GM12891 (cell line): Measurements from ENCODE around the gene C10orf67.
A peak's percentile ranks its signal among the peaks of the same experiment; 100 is the strongest.
"Not testable (repeated sequence)": the region's sequence is repeated elsewhere in the genome, so short reads cannot be mapped to it uniquely, and the experiment has no call there.

Experiments used
- DNase-seq: peaks from one replicate; pipeline ENCODE4 v3.0.0; 2011; ENCODE audit warnings: low spot score; ENCODE audit not compliant: insufficient read length
- FAIRE-seq: peaks from 2 replicates; lab custom pipeline; 2011; peaks lifted over from hg19 to GRCh38; lab: Jason Lieb, UNC
- PAX5 ChIP-seq: IDR thresholded peaks from 2 replicates; pipeline ENCODE4 v1.6.1; 2011; ENCODE audit warnings: low read length, moderate library complexity, mild to moderate bottlenecking; ENCODE audit not compliant: insufficient read depth, severe bottlenecking
- POLR2A ChIP-seq: IDR thresholded peaks from 2 replicates; pipeline ENCODE4 v1.6.1; 2011; ENCODE audit warnings: low read depth, low read length, control low read depth
- POLR2AphosphoS5 ChIP-seq: IDR thresholded peaks from 2 replicates; pipeline ENCODE4 v1.6.1; 2011; ENCODE audit warnings: low read depth, low read length, control low read depth
- POU2F2 ChIP-seq: IDR thresholded peaks from 2 replicates; pipeline ENCODE4 v1.6.1; 2011; ENCODE audit warnings: low read depth, mild to moderate bottlenecking, control low read depth, low read length, moderate library complexity
- SPI1 ChIP-seq: IDR thresholded peaks from 2 replicates; pipeline ENCODE4 v1.6.1; 2011; ENCODE audit warnings: low read depth, low read length, control low read depth
- TAF1 ChIP-seq: IDR thresholded peaks from 2 replicates; pipeline ENCODE4 v1.6.1; 2011; ENCODE audit warnings: low read depth, low read length, control low read depth

C10orf67 gene

GRCh38 chr10:23322082-23322481 lies 22.5 kb downstream of the C10orf67 start:
- no peak for DNase-seq
- TF ChIP-seq POU2F2, result no peak
- no peak for TF ChIP-seq SPI1
- TF ChIP-seq PAX5, result no peak
- TF ChIP-seq POLR2A, result no peak
- no peak for TF ChIP-seq TAF1
- no peak for TF ChIP-seq POLR2AphosphoS5
- FAIRE-seq, result no peak

- TF ChIP-seq PAX5, result no peak
- no peak for TF ChIP-seq POLR2AphosphoS5
- no peak for TF ChIP-seq TAF1
- no peak for TF ChIP-seq POLR2A
- no peak for TF ChIP-seq SPI1
- no peak for TF ChIP-seq POU2F2
- FAIRE-seq, result peak; percentile 47
These were observed 24.8 kb downstream of the C10orf67 start for GRCh38 chr10:23319835-23320234.

DNA sequence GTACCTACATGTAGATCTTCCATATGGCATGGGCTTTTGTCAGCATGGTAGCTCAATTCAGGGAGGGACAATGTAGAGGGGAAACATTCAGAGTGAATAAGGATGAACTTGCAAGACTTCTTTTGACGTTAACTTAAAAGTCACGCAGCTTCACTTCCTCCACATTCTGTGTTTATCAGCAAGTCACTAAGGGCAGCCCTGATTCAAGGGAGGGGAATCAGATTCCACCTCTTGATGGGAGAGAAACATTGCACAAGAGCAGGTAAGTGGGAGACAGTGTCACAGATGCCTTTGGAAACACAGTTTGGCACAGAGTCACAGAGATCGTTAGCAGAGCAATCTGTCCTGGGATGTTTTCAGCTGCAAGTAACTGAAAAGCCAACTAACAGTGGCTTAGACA lies 26.2 kb downstream of the C10orf67 start:
- no peak for TF ChIP-seq POU2F2
- no peak for FAIRE-seq
- DNase-seq, result no peak

More at GRCh38 chr10:23319835-23320234, 24.8 kb downstream of the C10orf67 start:
- DNase-seq, result no peak

GRCh38 chr10:23317416-23317815 lies 27.2 kb downstream of the C10orf67 start:
- DNase-seq (no peak), FAIRE-seq (no peak)
- TF ChIP-seq POLR2AphosphoS5 (no peak), SPI1 (no peak), POU2F2 (no peak), PAX5 (no peak), TAF1 (no peak), POLR2A (no peak)

GRCh38 chr10:23316406-23316805 lies 28.2 kb downstream of the C10orf67 start:
- no peak for FAIRE-seq
- no peak for DNase-seq
- TF ChIP-seq POLR2AphosphoS5, result no peak
- no peak for TF ChIP-seq POU2F2
- TF ChIP-seq SPI1, result no peak
- TF ChIP-seq PAX5, result no peak
- no peak for TF ChIP-seq POLR2A
- no peak for TF ChIP-seq TAF1

DNA sequence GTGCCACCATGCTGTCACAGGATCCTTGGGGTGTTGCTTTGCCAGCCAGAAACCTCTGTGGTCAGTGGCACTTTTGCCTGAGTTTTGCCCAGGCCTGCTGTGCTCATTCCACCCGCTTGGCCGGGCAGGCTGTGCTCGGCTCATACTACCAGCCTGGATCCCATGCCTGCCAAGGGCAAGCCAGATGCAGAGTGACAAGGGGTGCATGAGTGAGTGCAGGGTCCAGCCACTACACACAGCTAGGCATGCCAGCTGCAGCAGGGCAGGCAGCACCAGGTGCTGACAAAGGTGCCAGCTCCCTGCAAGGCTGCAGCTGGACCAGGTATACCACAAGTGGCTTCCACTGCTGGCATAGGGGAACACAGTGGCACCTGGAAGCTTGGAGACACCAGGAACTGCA lies 28.6 kb downstream of the C10orf67 start:
- FAIRE-seq (no peak), DNase-seq (no peak)
- TF ChIP-seq POLR2AphosphoS5 (no peak), PAX5 (no peak), POU2F2 (no peak), POLR2A (no peak), TAF1 (no peak)

DNA sequence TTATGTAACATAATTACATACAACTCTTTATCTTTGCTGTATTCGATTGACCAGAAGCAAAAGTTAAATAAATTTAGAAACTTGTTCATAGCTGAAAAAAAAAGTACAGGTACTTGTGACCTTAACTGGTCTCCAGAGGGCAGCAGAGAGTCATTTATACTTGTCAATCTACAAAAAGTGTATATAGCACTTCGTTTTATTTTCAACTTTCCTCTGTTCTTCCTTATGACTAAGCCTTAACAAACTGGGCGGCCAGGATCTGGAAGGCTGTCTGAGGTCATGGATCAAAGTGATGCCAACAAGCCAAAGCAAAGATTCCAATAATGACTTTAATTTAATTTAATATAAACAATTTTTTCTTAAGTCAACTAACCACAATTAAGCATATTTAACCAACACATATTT lies 29.8 kb downstream of the C10orf67 start:
- no peak for FAIRE-seq
- DNase-seq, result peak; percentile 10
- TF ChIP-seq POU2F2 (no peak), TAF1 (no peak), POLR2AphosphoS5 (no peak), POLR2A (no peak), PAX5 (no peak), SPI1 (no peak)

- TF ChIP-seq TAF1 (no peak), POLR2AphosphoS5 (no peak), SPI1 (no peak), POU2F2 (no peak), PAX5 (no peak), POLR2A (no peak)
- FAIRE-seq (no peak), DNase-seq (no peak)
These were observed 33.6 kb downstream of the C10orf67 start for GRCh38 chr10:23311034-23311433.

GRCh38 chr10:23310404-23310803 lies 34.2 kb downstream of the C10orf67 start:
- FAIRE-seq, result no peak
- no peak for TF ChIP-seq SPI1
- TF ChIP-seq TAF1, result no peak
- TF ChIP-seq POLR2AphosphoS5, result no peak
- no peak for TF ChIP-seq PAX5
- no peak for TF ChIP-seq POU2F2
- no peak for DNase-seq

DNA sequence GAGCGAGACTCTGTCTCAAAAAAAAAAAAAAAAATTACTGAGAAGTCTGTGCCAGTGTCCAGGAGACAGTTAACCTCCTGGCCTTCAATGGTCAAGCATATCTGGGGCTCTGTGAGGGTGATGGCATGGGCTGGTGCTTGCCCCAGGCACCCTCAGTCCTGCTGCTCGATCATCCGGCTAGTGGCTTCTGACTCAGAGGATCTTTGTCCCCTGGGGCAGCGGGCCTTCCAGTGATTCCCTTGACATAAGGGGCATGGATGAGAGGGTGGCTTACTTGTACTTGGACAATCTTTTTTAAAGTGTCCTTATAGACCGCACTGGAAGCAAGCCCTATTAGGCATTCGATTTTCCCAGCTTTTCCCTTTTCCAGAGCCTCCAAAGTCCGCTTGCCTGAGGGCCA lies 44.6 kb downstream of the C10orf67 start:
- not testable (repeated sequence) for FAIRE-seq, DNase-seq

- TF ChIP-seq SPI1 (no peak), POU2F2 (no peak), TAF1 (no peak), POLR2AphosphoS5 (no peak)
- FAIRE-seq (no peak), DNase-seq (no peak)
These were observed 49.9 kb downstream of the C10orf67 start for GRCh38 chr10:23294638-23295247.
